B cell (primary cell): ENCODE data around the gene MEGF11. TPM values are rescaled to one million over a fixed set of nuclear protein-coding genes. Genes with fewer than 3 reads are reported as not detected.

Experiments
- ATAC-seq: fragments of 200-7000 bp; cut with Tn5 transposase; one replicate; pipeline ENCODE4 v1.10.0; 2021; ENCODE audit warnings: low read depth, mild to moderate bottlenecking, moderate number of reproducible peaks, moderate library complexity
- CTCF ChIA-PET: fragments of 350-600 bp; sonication (Branson Sonifier 250); formaldehyde crosslinking; loops from one replicate; lab custom pipeline; 2021; ENCODE audit warnings: antibody characterized with exemption, inconsistent platforms; lab: Charles Lee
- POLR2A ChIA-PET: fragments of 350-600 bp; sonication (Branson Sonifier 250); formaldehyde crosslinking; loops from one replicate; lab custom pipeline; 2021; ENCODE audit warnings: antibody characterized with exemption; lab: Charles Lee
- DNase-seq: peaks from one replicate; pipeline ENCODE4 v3.0.0; 2013
- H2AFZ ChIP-seq: 2 replicates; pipeline ENCODE4 v1.6.1; 2012; ENCODE audit warnings: mild to moderate bottlenecking, low read depth, low read length; ENCODE audit not compliant: insufficient read depth, poor library complexity, severe bottlenecking
- H3K27ac ChIP-seq, 2 donors: 1 replicate in 1 of 2; 2 replicates in 1 of 2; pipeline ENCODE4 v1.5.1; 2012 to 2013; ENCODE audit warnings: low read length in 2 of 2, mild to moderate bottlenecking in 2 of 2, moderate library complexity in 1 of 2
- H3K27me3 ChIP-seq, 4 experiments: fragments of 200-600 bp in 1 of 4; sonication (generic) in 1 of 4; replicated peaks in 1 of 4; 1 replicate in 2 of 4; 2 replicates in 2 of 4; pipeline versions ENCODE4 v1.6.1 to v1.7.0; 2013 to 2016; ENCODE audit warnings: low read length in 3 of 4, mild to moderate bottlenecking in 2 of 4, mixed read lengths in 1 of 4, moderate library complexity in 1 of 4; ENCODE audit not compliant: insufficient read depth in 4 of 4, control insufficient read depth in 3 of 4; ENCODE audit errors: control extremely low read depth in 1 of 4
- H3K36me3 ChIP-seq, 2 experiments: replicated peaks in 1 of 2; 1 replicate in 1 of 2; 2 replicates in 1 of 2; pipeline versions ENCODE4 v1.6.1 to v1.7.1; 2013; ENCODE audit warnings: low read length in 1 of 2; ENCODE audit not compliant: insufficient read depth in 2 of 2, control insufficient read depth in 1 of 2; ENCODE audit errors: control extremely low read depth in 1 of 2, extremely low read depth in 1 of 2
- H3K4me1 ChIP-seq, 2 donors: fragments of 200-600 bp in 1 of 2; sonication (generic) in 1 of 2; 1 replicate in 1 of 2; 2 replicates in 1 of 2; pipeline versions ENCODE4 v1.5.1 to v1.6.1; 2013 to 2017; ENCODE audit warnings: low read length in 2 of 2; ENCODE audit not compliant: control insufficient read depth in 2 of 2, insufficient read depth in 2 of 2
- H3K4me2 ChIP-seq: replicated peaks from 2 replicates; pipeline ENCODE3; 2012; ENCODE audit warnings: mild to moderate bottlenecking, low read depth, low read length; ENCODE audit not compliant: poor library complexity, severe bottlenecking
- H3K4me3 ChIP-seq, 5 experiments: fragments of 200-600 bp in 1 of 5; sonication (generic) in 1 of 5; 1 replicate in 3 of 5; 2 replicates in 2 of 5; pipeline versions ENCODE4 v1.5.1 to v1.7.0; 2011 to 2016; ENCODE audit warnings: low read length in 4 of 5, mild to moderate bottlenecking in 4 of 5, low read depth in 2 of 5, control low read depth in 1 of 5, moderate library complexity in 1 of 5; ENCODE audit not compliant: insufficient read depth in 1 of 5; ENCODE audit errors: control extremely low read depth in 1 of 5, extremely low read depth in 1 of 5
- H3K79me2 ChIP-seq: fragments of 200-600 bp; sonication (generic); one replicate; pipeline ENCODE4 v1.6.0; 2016; ENCODE audit warnings: low read length; ENCODE audit not compliant: control insufficient read depth, insufficient read depth
- H3K9ac ChIP-seq: fragments of 200-600 bp; sonication (generic); 2 replicates; pipeline ENCODE4 v1.6.1; 2017; ENCODE audit warnings: mild to moderate bottlenecking, low read length, moderate library complexity
- H3K9me3 ChIP-seq, 3 donors: one replicate each; pipeline versions ENCODE4 v1.6.1 to v1.7.1; 2013; ENCODE audit warnings: low read length in 2 of 3; ENCODE audit not compliant: control insufficient read depth in 2 of 3, insufficient read depth in 1 of 3; ENCODE audit errors: control extremely low read depth in 1 of 3
- H4K20me1 ChIP-seq: 2 replicates; pipeline ENCODE4 v1.6.0; 2012; ENCODE audit warnings: mild to moderate bottlenecking, low read length; ENCODE audit not compliant: insufficient read depth, control insufficient read depth, poor library complexity, severe bottlenecking
- H3K27ac Mint-ChIP-seq: one replicate; pipeline ENCODE4 v1.8.0; 2021; ENCODE audit warnings: mixed read lengths
- H3K27me3 Mint-ChIP-seq: one replicate; pipeline ENCODE4 v1.8.0; 2021; ENCODE audit warnings: mixed read lengths
- H3K4me1 Mint-ChIP-seq: one replicate; pipeline ENCODE4 v1.8.0; 2021; ENCODE audit warnings: mixed read lengths
- H3K4me3 Mint-ChIP-seq: one replicate; pipeline ENCODE4 v1.8.0; 2021; ENCODE audit warnings: mixed read lengths
- H3K9me3 Mint-ChIP-seq: one replicate; pipeline ENCODE4 v1.8.0; 2022; ENCODE audit warnings: mixed read lengths; ENCODE audit not compliant: insufficient read depth
- EZH2 ChIP-seq: IDR thresholded peaks from 2 replicates; pipeline ENCODE4 v1.6.1; 2012; ENCODE audit warnings: borderline replicate concordance, low read depth, mild to moderate bottlenecking, moderate library complexity, low read length; ENCODE audit not compliant: insufficient read depth, poor library complexity, severe bottlenecking
- WGBS: methylation state at CpG from one replicate; pipeline ENCODE4 v1.1.5; 2013; ENCODE audit warnings: missing lambda C conversion rate; ENCODE audit not compliant: insufficient coverage; 5-methylcytosine and 5-hydroxymethylcytosine counted together
- intact Hi-C: fragments of 100-400 bp; cut with micrococcal nuclease; formaldehyde crosslinking; loops from one replicate; pipeline ENCODE4 v1.10.0; 2022
- polyA plus RNA-seq: library from polyadenylated mRNA; depleted of rRNA; stranded (reverse); fragments of >200 nt; gene quantifications from 2 replicates; pipeline ENCODE4 v1.2.3, GENCODE V29; 2012
- total RNA-seq, 2 donors: library from RNA; stranded (reverse); fragments of 120-200 nt in 1 of 2; gene quantifications; 1 replicate in 1 of 2; 2 replicates in 1 of 2; pipeline versions ENCODE4 v1.2.3 to v1.2.4, GENCODE V29; 2013 to 2022
- TF ChIP-seq, protein P1 (sequence below): fragments of 200-600 bp; IDR thresholded peaks from one replicate; pipeline ENCODE4 v1.8.0; 2022; ENCODE audit warnings: antibody characterized with exemption, mild to moderate bottlenecking

Gene MEGF11
- total and polyA plus RNA-seq, 2 donors (not counting 1 experiment from before 2014, with no cell fraction given) = 0.04 to 0.34 TPM

GRCh38 chr15:66278671-66279070, 25.1 kb upstream of the MEGF11 start:
- no peak for DNase-seq
- H3K36me3 ChIP-seq = no peaks in the 10 kb centered on the region
- no peak overlapping the region for H3K9ac ChIP-seq
- no peak overlapping the region for H3K27ac ChIP-seq
- ChIA-PET POLR2A (no interaction called here), CTCF (no interaction called here)
- H3K4me1 ChIP-seq = no peaks in the 10 kb centered on the region
- intact Hi-C loops = no loop called here
- H3K4me3 Mint-ChIP-seq = no peak overlapping the region
- WGBS = 91% methylated on average over 6 of the region's 6 CpGs
- H3K4me2 ChIP-seq = no peak overlapping the region
- peaks cover 4% of the 10 kb centered on the region for H3K9me3 Mint-ChIP-seq
- H2AFZ ChIP-seq = no peak overlapping the region
- H4K20me1 ChIP-seq = no peaks in the 10 kb centered on the region
- no peak overlapping the region for H3K27ac Mint-ChIP-seq
- H3K27me3 Mint-ChIP-seq = no peaks in the 10 kb centered on the region
- H3K4me1 Mint-ChIP-seq = no peaks in the 10 kb centered on the region
- ATAC-seq = no peak
- no peak overlapping the region for H3K4me3 ChIP-seq
- no peaks in the 10 kb centered on the region for H3K79me2 ChIP-seq
- TF ChIP-seq, protein P1, sequence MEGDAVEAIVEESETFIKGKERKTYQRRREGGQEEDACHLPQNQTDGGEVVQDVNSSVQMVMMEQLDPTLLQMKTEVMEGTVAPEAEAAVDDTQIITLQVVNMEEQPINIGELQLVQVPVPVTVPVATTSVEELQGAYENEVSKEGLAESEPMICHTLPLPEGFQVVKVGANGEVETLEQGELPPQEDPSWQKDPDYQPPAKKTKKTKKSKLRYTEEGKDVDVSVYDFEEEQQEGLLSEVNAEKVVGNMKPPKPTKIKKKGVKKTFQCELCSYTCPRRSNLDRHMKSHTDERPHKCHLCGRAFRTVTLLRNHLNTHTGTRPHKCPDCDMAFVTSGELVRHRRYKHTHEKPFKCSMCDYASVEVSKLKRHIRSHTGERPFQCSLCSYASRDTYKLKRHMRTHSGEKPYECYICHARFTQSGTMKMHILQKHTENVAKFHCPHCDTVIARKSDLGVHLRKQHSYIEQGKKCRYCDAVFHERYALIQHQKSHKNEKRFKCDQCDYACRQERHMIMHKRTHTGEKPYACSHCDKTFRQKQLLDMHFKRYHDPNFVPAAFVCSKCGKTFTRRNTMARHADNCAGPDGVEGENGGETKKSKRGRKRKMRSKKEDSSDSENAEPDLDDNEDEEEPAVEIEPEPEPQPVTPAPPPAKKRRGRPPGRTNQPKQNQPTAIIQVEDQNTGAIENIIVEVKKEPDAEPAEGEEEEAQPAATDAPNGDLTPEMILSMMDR = no peak
- TF ChIP-seq EZH2 = no peak
- H3K27me3 ChIP-seq = no peaks in the 10 kb centered on the region
- no peaks in the 10 kb centered on the region for H3K9me3 ChIP-seq

DNA sequence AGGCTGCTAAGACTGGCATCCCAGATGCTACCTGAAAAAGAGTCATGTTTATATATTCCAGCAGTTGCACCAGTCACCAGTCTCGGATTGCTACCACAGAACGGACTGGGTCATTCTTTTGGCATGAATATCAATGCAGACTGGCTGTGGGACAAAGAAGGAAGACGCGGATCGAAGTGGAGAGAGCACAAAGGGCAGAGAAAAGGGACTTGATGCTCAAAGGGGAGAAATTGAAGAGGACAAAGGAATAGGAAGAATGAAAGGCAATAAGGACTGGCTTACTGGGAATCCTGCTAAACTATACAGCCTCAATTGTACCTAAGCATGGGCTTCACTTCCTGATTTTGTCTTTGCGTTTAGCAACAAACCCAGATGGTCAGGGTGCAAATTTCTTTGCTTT, 24.5 kb upstream of the MEGF11 start:
- H2AFZ ChIP-seq = no peak overlapping the region
- CTCF ChIA-PET = no interaction called here
- Mint-ChIP-seq H3K27me3 (no peaks in the 10 kb centered on the region), H3K4me1 (peaks cover 4% of the 10 kb centered on the region), H3K4me3 (no peak overlapping the region), H3K9me3 (peaks cover 4% of the 10 kb centered on the region), H3K27ac (no peak overlapping the region)
- H3K27me3 ChIP-seq = no peaks in the 10 kb centered on the region
- no peak overlapping the region for H3K9ac ChIP-seq
- no peak overlapping the region for H3K4me2 ChIP-seq
- no peak for ATAC-seq
- no peak overlapping the region for H3K27ac ChIP-seq
- peaks cover 4% of the 10 kb centered on the region in 2 donors for H3K4me1 ChIP-seq
- POLR2A ChIA-PET = no interaction called here
- no peaks in the 10 kb centered on the region for H3K9me3 ChIP-seq
- no peak overlapping the region for H3K4me3 ChIP-seq
- no peak for DNase-seq
- H3K36me3 ChIP-seq = no peaks in the 10 kb centered on the region
- no peak for TF ChIP-seq EZH2
- TF ChIP-seq, protein P1 = no peak
- H3K79me2 ChIP-seq = no peaks in the 10 kb centered on the region
- intact Hi-C loops = no loop called here
- WGBS = 90% methylated on average over 5 of the region's 6 CpGs
- H4K20me1 ChIP-seq = no peaks in the 10 kb centered on the region
